Suprapubic skin (tissue), 4 donors: ENCODE measurements around the gene MYO5B.

Source experiments
- CTCF ChIP-seq, 2 donors: fragments of 200-600 bp in 1 of 2; fragments of 450-650 bp in 1 of 2; sonication (generic) in 1 of 2; IDR thresholded peaks; one replicate each; pipeline ENCODE4 v1.5.1; 2016 to 2019; ENCODE audit warnings: antibody characterized with exemption in 2 of 2, mild to moderate bottlenecking in 1 of 2, moderate library complexity in 1 of 2
- EP300 ChIP-seq: sonication (generic); formaldehyde crosslinking; IDR thresholded peaks from one replicate; pipeline ENCODE4 v1.6.1; 2017; ENCODE audit warnings: antibody characterized with exemption
- POLR2A ChIP-seq, 2 donors: fragments of 450-650 bp; IDR thresholded peaks; one replicate each; pipeline ENCODE4 v1.6.1; 2017; ENCODE audit warnings: antibody characterized with exemption in 2 of 2, mild to moderate bottlenecking in 2 of 2, moderate library complexity in 2 of 2
- POLR2AphosphoS5 ChIP-seq, 3 donors: sonication (generic); formaldehyde crosslinking; IDR thresholded peaks; one replicate each; pipeline ENCODE4 v1.6.1; 2017; ENCODE audit warnings: antibody characterized with exemption in 3 of 3

- TF ChIP-seq POLR2A (IDR thresholded peaks at IDR 0.05) (no peak), CTCF (IDR thresholded peaks at IDR 0.05) (no peak), POLR2AphosphoS5 (IDR thresholded peaks at IDR 0.05) (no peak), EP300 (no peak)
These were observed 301.9 kb downstream of the MYO5B start for GRCh38 chr18:49893036-49893435.
